NCI-H1417 treated with DMSO at 0.1 percent for 48 hours (cell line): ENCODE results near the gene MRPL36.

ENCODE experiments used
- DNase-seq: peaks from one replicate; lab custom pipeline; 2025; lab: John Stamatoyannopoulos, UW

Gene MRPL36

DNA sequence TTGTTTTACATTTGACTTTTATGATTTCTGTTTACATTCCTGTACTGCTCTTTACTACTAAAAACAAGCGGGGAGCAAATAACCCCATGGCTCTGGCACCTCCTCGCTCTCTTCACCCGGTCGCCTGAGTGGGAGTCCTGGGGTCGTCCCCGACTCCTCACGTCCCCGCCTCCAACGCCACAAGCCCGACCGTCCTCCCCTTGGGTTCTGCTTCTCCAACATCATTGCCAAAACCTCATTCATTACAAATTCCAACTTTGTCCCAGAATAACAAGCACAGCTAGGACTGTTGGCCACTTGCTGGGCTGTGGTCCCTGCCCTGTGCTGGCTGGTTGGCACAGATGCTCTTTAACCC, 35.1 kb downstream of the MRPL36 start:
- DNase-seq, result no peak

DNA sequence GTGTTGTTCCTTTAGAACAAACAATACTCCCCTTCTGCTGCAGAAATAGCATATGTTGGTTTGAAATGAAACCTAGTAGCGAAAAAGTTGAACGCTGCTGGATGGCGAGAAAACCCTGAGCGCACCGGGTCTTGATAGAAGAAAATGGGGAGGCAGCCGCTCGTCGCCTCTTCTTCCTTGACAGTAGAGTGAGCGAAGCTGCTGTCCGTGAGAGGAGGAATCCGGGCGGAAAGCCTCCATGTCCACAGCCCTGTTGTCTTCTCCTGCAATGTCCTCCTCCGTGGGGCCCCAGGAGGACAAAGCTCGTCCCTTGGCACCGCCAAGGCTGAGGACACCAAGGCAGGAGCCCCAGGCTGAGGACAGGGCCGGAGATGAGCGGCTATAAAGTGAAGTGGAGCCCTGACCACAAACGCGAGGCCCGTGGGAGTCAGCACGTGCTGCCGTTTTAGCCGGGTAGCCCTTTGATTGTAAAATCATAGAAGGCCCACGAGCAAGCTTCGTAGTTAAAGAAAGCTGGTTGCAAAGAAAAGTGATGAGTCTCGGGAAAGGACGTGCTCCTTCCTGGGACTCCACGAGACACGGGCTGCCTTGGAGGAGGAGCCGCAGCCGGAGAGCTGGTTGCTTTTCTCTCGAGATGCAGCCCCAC, 35.6 kb downstream of the MRPL36 start:
- no peak for DNase-seq

DNA sequence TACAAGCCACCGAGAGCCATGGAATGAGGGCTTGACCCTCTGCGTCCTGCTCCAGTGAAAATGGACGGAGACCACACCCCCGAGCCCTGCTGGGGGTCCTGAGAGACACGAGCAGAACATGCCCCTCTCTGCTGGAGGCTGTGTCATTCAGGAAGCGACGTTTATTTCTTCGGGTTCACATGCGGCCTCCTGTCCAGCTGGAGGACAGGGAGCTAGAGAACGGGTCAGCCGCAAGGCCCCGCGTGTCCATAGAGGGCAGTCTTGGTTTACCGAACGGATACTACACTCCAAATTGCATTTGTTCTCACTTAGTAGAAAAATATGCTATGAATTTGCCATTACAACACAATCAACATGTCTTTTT, 36.1 kb downstream of the MRPL36 start:
- DNase-seq, result no peak

DNA sequence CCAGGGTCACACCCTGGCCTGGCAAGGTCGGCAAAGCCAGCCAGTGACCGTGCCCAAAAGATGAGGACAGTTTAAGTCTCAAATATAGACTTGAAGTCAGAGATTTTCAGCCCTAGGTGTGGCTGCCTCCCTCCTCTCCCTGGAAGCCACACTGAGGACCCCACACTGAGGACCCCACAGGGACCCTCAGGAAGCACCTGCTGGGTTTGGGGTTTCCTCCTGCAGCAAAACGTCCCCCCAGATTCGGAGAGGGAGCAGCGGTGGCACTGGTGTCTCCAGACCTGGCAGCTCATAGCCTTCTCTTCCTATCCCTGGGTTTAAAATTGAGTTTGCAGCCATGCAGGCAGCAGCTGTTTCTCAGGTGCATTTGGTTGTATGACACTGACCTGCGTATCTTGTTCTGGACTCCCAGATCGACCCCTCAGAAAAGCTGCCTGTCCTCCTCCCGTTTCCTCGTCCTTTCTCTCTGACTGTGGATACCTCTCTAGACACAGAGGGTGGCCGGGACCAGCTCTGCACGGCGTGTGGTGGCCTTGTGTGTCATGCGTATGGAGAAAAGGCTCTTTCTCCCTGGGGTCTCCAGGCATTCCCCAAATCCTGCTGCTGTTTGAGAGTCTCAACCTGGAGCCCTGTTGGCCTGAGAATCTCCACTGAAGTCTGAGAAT, 36.6 kb downstream of the MRPL36 start:
- DNase-seq, result no peak

- no peak for DNase-seq
These were observed 37.3 kb downstream of the MRPL36 start for GRCh38 chr5:1762121-1762882.

GRCh38 chr5:1761453-1761755, 38.2 kb downstream of the MRPL36 start:
- DNase-seq, result no peak

DNA sequence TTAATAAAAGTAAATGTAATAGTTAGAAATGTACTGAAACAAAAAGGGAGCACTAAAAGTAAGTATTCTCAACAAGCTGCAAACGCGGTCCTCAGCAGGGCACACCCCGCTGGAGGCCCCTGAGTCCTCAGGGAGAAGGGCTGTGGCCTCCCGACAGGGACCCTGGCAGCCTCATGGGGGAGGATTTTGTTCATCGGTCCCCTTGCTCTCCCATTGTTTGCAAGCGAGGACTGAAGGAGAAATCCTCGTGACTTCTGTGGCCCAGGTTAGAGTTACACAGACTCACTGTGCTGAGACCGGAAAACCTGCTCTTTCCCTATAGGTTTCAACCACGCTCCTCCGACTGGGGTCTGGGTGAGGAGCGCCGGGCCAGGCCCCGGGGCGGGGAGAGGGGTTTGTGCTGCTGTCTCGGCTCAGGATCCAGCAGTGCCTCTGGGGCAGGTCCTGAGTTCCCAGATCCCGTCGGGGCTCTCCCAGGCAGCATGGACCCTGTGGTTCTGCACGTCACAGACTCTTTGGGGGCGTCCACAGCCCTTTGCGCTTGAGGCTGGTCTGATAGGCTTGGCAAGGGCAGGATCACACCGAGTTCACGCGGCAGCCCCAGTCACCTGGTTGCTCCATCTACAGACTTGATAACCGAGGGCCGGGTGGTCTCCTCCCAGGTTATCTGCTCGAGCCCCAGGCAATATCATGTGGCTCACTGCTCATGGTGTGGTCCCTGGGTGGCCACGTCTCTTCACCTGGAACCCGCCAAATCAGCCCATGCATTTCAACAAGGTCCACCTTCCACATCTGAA, 38.8 kb downstream of the MRPL36 start:
- no peak for DNase-seq

DNA sequence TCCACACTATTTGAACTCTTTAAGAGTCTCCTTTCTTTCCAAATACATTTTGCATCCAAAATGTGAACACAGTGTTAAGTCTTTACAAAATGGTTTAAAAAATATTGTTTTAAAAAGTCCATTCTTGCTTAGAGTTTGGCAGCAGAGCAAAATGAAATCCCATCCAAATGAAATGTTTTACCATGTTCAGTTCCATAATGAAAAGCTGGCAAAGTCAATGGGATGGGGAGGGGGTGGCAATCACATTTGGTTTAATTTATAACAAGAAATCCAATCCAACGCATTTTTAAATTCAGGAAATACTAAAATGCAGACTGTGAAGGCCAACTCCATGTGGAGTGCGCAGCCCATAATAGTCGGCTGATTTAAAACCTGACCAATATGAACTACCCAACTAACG, 39.4 kb downstream of the MRPL36 start:
- no peak for DNase-seq

DNA sequence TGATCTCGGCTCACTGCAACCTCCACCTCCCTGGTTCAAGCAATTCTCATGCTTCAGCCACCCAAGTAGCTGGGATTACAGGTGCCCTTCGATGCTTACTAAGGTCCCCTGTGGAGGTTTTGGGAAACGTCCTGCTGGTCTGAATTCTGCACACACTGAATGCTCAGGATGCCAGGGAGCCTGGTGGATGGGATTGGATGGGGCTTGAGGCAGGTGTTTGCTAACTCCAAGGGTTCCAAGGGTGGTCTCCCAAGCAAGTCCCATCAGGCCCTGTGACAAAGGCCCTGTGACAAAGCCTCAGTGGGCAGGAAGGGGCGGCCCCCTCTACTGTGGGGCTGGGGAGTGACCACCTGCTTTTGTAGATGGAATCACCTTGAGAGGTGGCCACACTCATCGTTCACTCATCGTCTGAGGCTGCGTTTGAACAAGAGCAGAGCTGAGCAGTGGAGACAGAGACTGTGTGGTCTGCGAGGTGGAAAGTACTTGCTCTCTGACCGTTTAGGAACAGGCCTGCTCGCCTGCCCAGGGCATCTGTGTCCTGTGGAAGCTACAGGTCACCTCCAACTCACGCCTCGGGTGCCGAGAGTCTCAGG, 40.2 kb downstream of the MRPL36 start:
- DNase-seq, result no peak

- DNase-seq, result no peak
These were observed 41.1 kb downstream of the MRPL36 start for GRCh38 chr5:1758574-1758973.

- no peak for DNase-seq
These were observed 42.1 kb downstream of the MRPL36 start for GRCh38 chr5:1757511-1757910.

DNA sequence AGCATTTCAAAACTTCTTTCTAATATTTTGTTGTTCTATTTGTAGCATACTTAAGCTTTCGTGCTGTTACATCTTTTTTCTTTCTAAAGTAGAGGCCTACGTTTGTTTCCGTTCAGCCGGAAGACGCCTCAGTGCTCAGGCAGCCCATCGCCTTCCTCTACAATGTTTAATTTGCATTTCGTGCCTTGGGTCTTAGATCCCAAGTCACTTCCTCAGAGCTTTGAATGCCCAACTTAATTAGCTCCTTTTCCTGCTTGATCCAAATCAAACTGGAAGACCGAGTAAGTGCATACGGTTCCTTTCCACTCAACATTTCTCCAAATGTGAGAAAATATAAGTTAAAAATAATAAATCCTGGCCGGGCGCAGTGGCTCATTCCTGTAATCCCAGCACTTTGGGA, 43.2 kb downstream of the MRPL36 start:
- DNase-seq, result no peak

GRCh38 chr5:1755321-1755949, 44.2 kb downstream of the MRPL36 start:
- DNase-seq, result no peak

- DNase-seq, result no peak
These were observed 45.0 kb downstream of the MRPL36 start for GRCh38 chr5:1754531-1755220.

DNA sequence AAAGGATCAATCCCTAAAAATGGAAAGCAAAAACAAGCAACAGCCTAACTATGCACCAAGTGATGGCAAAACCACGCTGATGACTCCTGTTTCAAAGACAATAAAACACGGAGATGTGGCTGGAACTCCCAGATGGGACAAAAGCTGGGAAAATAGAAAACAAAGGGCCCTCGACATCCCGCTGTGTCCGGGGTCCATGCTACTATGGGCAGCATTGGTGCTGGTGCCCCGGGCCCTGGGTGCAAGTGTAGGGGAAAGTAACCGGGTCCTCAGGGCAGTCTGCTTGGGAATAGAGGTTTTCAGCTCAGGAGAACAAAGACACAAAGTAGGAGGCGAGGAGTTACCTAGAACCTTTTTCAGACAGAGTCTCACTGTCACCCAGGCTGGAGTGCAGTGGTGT, 46.1 kb downstream of the MRPL36 start:
- DNase-seq, result no peak

DNA sequence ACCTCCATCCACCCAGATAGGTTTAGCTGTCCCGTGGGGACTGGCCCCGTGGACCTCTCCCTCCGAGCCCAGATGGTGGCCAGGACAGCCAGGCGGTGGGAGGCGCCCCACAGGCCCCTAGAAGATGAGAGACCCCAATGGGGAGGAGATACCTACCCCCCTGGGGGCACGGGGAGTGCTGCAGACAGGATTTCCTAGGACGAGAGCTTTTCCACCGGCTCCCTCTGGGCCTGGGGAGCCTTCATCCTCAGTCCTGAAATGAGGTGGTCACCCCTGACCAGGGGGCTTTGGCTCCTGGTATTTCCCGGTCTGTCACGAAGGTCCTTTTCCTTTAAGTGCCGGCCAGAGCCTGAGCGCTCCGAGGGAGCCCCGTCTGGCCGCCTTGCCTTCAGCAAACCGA, 46.8 kb downstream of the MRPL36 start:
- no peak for DNase-seq

GRCh38 chr5:1751864-1752822, 47.5 kb downstream of the MRPL36 start:
- DNase-seq, result no peak

- no peak for DNase-seq
These were observed 48.4 kb downstream of the MRPL36 start for GRCh38 chr5:1751026-1751863.

DNA sequence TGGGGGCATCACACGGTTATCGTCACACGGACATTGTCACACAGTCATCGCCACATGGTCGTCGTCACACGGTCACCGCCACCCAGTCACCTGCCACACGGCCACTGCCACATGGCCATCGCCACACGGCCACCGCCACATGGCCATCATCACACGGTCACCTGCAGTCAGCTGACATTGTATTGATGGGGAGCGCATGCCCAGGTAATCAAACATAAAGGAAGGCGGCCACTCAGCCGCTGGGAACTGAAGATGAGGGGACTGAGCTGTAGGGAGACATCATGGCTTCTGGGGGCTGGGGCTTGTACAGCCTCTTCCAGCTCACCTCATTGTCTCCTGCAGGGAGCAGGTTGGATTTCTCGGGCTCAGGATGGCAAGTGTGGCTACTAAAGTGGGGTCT, 49.2 kb downstream of the MRPL36 start:
- no peak for DNase-seq
